ENCODE results near the gene CPNE1. TPM values are rescaled to one million over a fixed set of nuclear protein-coding genes. Genes with fewer than 3 reads are reported as not detected.

CPNE1 gene
- total and polyA plus RNA-seq, 10 of the 15 experiments (the other 5 are each of a cell fraction or from before 2014, with no cell fraction given): 84.9 to 209 (median 146) TPM

- TF ChIP-seq RELA (IDR thresholded peaks at IDR 0.05; ENCODE audit: borderline replicate concordance, partially characterized antibody): no peak
These were observed 60.8 kb downstream of the CPNE1 start (continued) for GRCh38 chr20:35603695-35604448.

- no peak for FAIRE-seq
- peaks cover 19% of the 10 kb centered on the region for H3K4me1 ChIP-seq (ENCODE audit: control insufficient read depth, insufficient read depth, low read length)
- no peak overlapping the region for H2AFZ ChIP-seq (ENCODE audit: control insufficient read depth, low read depth, low read length)
- RAD21 ChIA-PET (ENCODE audit: unreplicated experiment): no interaction called here
- POLR2A ChIA-PET: no interaction called here
- SMC1A ChIA-PET (ENCODE audit: uncharacterized antibody, unreplicated experiment): no interaction called here
- CTCF ChIA-PET: interaction anchor here (0.9 to 3.8 kb wide), 5 partner anchors 16 to 278 kb away, joined by 3 to 27 read pairs (median 8); no protein-coding TSS in a partner anchor
- no peaks in the 10 kb centered on the region for H3K79me2 ChIP-seq (ENCODE audit: control insufficient read depth, insufficient read depth, low read length)
- H3K36me3 ChIP-seq (ENCODE audit: control insufficient read depth in 2 of 2, insufficient read depth in 2 of 2, low read length in 1 of 2): no peaks in the 10 kb centered on the region
- ATAC-seq: no peak
- DNase-seq (ENCODE audit: low read depth, low spot score): no peak
- no peaks in the 10 kb centered on the region for H4K20me1 ChIP-seq (ENCODE audit: control insufficient read depth, insufficient read depth)
- H3K4me2 ChIP-seq (ENCODE audit: control insufficient read depth, insufficient read depth): no peak overlapping the region
- no peaks in the 10 kb centered on the region for H3K9me3 ChIP-seq (replicated peaks; ENCODE audit: control insufficient read depth, insufficient read depth, low read length)
- no peak overlapping the region for H3K9ac ChIP-seq (ENCODE audit: control insufficient read depth, insufficient read depth, low read length)
- no peak overlapping the region for H3K4me3 ChIP-seq
- H3K27me3 ChIP-seq (replicated peaks in 1 of 2; ENCODE audit: control insufficient read depth in 2 of 2, insufficient read depth in 2 of 2, low read length in 1 of 2): peaks cover 9 to 11% of the 10 kb centered on the region in 2 experiments; a peak in 3 of 4 replicates
- WGBS (ENCODE audit: insufficient coverage, insufficient replicate concordance, low lambda C conversion rate, missing lambda C conversion rate): 85% methylated on average over 15 of the region's 15 CpGs
- in situ Hi-C loops (cut with MboI) (no loop called here), intact Hi-C loops (cut with micrococcal nuclease; ENCODE audit: unreplicated experiment) (loop anchor here (5.0 kb wide), 1 partner anchor 94 kb away; the partner anchor contains the start of genes NFS1 and ROMO1)
- H3K27ac ChIP-seq (ENCODE audit: control insufficient read depth, insufficient read depth): no peak overlapping the region
- TF ChIP-seq EED (IDR thresholded peaks at IDR 0.05; ENCODE audit: low read depth): no peak
- TF ChIP-seq POLR2A (IDR thresholded peaks at IDR 0.05; ENCODE audit: low read depth, low read length): no peak
- TF ChIP-seq JUNB (IDR thresholded peaks at IDR 0.05): no peak
- no peak for TF ChIP-seq RFX5 (IDR thresholded peaks at IDR 0.05; ENCODE audit: low read depth, low read length)
- no peak for TF ChIP-seq CREB1 (IDR thresholded peaks at IDR 0.05; ENCODE audit: low read depth)
- no peak for TF ChIP-seq MEF2A (IDR thresholded peaks at IDR 0.05; ENCODE audit: insufficient read depth, low read depth, low read length)
- TF ChIP-seq IRF3 (IDR thresholded peaks at IDR 0.05): no peak
- no peak for TF ChIP-seq USF2 (IDR thresholded peaks at IDR 0.05; ENCODE audit: borderline replicate concordance, low read depth, low read length)
- TF ChIP-seq SREBF2 (IDR thresholded peaks at IDR 0.05; ENCODE audit: low read length): no peak
- TF ChIP-seq IRF4 (IDR thresholded peaks at IDR 0.05; ENCODE audit: low read depth, low read length): no peak
- no peak for TF ChIP-seq RUNX3 (IDR thresholded peaks at IDR 0.05; ENCODE audit: low read length)
- TF ChIP-seq ATF7 (IDR thresholded peaks at IDR 0.05; ENCODE audit: low read depth): no peak
- TF ChIP-seq EGR1 (IDR thresholded peaks at IDR 0.05; ENCODE audit: borderline replicate concordance in 1 of 2, low read depth in 2 of 2, low read length in 2 of 2): no peak
- TF ChIP-seq NBN (IDR thresholded peaks at IDR 0.05): no peak
- TF ChIP-seq WRNIP1 (IDR thresholded peaks at IDR 0.05; ENCODE audit: borderline replicate concordance, low read depth, low read length): no peak
- TF ChIP-seq RCOR1 (conservative IDR thresholded peaks at IDR 0.05; ENCODE audit: low read depth, low read length): no peak
- BruUV-seq (replicated peaks): no TSS peak
These were observed 61.7 kb downstream of the CPNE1 start for GRCh38 chr20:35602851-35603495.

All from GM12878 (cell line).